Vagina (tissue), 2 donors: ENCODE results near the gene CIDEB.
A peak's percentile ranks its signal among the peaks of the same experiment; 100 is the strongest.

Experiments
- POLR2A ChIP-seq, 2 donors: fragments of 450-650 bp; IDR thresholded peaks; one replicate each; pipeline ENCODE4 v1.6.1; 2017; ENCODE audit warnings: antibody characterized with exemption in 2 of 2, mild to moderate bottlenecking in 2 of 2, moderate library complexity in 2 of 2
- TF ChIP-seq, protein P1 (sequence below), 3 experiments: fragments of 450-650 bp in 2 of 3; fragments of 200-600 bp in 1 of 3; sonication (generic) in 1 of 3; IDR thresholded peaks; one replicate each; pipeline ENCODE4 v1.5.1; 2017 to 2019; ENCODE audit warnings: antibody characterized with exemption in 3 of 3, mild to moderate bottlenecking in 2 of 3, moderate library complexity in 2 of 3

DNA sequence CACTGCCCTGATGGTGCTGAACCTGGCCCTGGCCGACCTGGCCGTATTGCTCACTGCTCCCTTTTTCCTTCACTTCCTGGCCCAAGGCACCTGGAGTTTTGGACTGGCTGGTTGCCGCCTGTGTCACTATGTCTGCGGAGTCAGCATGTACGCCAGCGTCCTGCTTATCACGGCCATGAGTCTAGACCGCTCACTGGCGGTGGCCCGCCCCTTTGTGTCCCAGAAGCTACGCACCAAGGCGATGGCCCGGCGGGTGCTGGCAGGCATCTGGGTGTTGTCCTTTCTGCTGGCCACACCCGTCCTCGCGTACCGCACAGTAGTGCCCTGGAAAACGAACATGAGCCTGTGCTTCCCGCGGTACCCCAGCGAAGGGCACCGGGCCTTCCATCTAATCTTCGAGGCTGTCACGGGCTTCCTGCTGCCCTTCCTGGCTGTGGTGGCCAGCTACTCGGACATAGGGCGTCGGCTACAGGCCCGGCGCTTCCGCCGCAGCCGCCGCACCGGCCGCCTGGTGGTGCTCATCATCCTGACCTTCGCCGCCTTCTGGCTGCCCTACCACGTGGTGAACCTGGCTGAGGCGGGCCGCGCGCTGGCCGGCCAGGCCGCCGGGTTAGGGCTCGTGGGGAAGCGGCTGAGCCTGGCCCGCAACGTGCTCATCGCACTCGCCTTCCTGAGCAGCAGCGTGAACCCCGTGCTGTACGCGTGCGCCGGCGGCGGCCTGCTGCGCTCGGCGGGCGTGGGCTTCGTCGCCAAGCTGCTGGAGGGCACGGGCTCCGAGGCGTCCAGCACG lies 8.2 kb upstream of the CIDEB start:
- TF ChIP-seq, protein P1, sequence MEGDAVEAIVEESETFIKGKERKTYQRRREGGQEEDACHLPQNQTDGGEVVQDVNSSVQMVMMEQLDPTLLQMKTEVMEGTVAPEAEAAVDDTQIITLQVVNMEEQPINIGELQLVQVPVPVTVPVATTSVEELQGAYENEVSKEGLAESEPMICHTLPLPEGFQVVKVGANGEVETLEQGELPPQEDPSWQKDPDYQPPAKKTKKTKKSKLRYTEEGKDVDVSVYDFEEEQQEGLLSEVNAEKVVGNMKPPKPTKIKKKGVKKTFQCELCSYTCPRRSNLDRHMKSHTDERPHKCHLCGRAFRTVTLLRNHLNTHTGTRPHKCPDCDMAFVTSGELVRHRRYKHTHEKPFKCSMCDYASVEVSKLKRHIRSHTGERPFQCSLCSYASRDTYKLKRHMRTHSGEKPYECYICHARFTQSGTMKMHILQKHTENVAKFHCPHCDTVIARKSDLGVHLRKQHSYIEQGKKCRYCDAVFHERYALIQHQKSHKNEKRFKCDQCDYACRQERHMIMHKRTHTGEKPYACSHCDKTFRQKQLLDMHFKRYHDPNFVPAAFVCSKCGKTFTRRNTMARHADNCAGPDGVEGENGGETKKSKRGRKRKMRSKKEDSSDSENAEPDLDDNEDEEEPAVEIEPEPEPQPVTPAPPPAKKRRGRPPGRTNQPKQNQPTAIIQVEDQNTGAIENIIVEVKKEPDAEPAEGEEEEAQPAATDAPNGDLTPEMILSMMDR (IDR thresholded peaks at IDR 0.05) = peak in 1 of 3 experiments; percentile 7
- no peak for TF ChIP-seq POLR2A (IDR thresholded peaks at IDR 0.05)
